Measurements from ENCODE around the gene FARS2. TPM values are rescaled to one million over a fixed set of nuclear protein-coding genes. Genes with fewer than 3 reads are reported as not detected.

The FARS2 gene
- polyA plus RNA-seq, 1 of the 3 experiments (the other 2 are of a cell fraction), result 12.5 TPM

- no peak for TF ChIP-seq CTCF (IDR thresholded peaks at IDR 0.05)
These were observed 161.9 kb downstream of the FARS2 start (continued) for GRCh38 chr6:5423251-5423650.

GRCh38 chr6:5424726-5425125 lies 163.4 kb downstream of the FARS2 start:
- H4K20me1 ChIP-seq (ENCODE audit: insufficient read depth), result no peaks in the 10 kb centered on the region
- no peaks in the 10 kb centered on the region for H3K79me2 ChIP-seq (ENCODE audit: insufficient read depth)
- H3K27me3 ChIP-seq (ENCODE audit: insufficient read depth), result no peaks in the 10 kb centered on the region
- ChIA-PET CTCF (interaction anchor here (0.6 kb wide), 1 partner anchor 310 kb away, joined by 4 read pairs; no protein-coding TSS in a partner anchor), POLR2A (no interaction called here)
- no peaks in the 10 kb centered on the region for H3K9me3 ChIP-seq
- WGBS (ENCODE audit: low lambda C conversion rate), result 93% methylated on average over 6 of the region's 6 CpGs
- H3K36me3 ChIP-seq (replicated peaks in 1 of 2; ENCODE audit: control insufficient read depth in 1 of 2, insufficient read depth in 2 of 2, low read length in 1 of 2), result no peaks in the 10 kb centered on the region
- H3K9me2 ChIP-seq, result no peaks in the 10 kb centered on the region
- DNase-seq, result no peak
- H3K4me3 ChIP-seq (ENCODE audit: low read depth in 2 of 2, low read length in 1 of 2), result no peak overlapping the region
- H2AFZ ChIP-seq (ENCODE audit: low read depth), result no peak overlapping the region
- no peaks in the 10 kb centered on the region for H3K4me1 ChIP-seq (ENCODE audit: control insufficient read depth in 1 of 2, insufficient read depth in 2 of 2, low read depth in 1 of 2, low read length in 1 of 2)
- no peak for TF ChIP-seq FOXM1 (IDR thresholded peaks at IDR 0.05; ENCODE audit: low read depth)
- no peak for TF ChIP-seq SIN3A (IDR thresholded peaks at IDR 0.05; ENCODE audit: borderline replicate concordance, low read depth, low read length)
- no peak for TF ChIP-seq USF2 (IDR thresholded peaks at IDR 0.05; ENCODE audit: borderline replicate concordance, low read depth, low read length)
- TF ChIP-seq IRF3 (IDR thresholded peaks at IDR 0.05; ENCODE audit: low read depth, low read length), result no peak
- TF ChIP-seq ELF1 (IDR thresholded peaks at IDR 0.05), result no peak
- TF ChIP-seq MXI1 (IDR thresholded peaks at IDR 0.05; ENCODE audit: low read depth, low read length), result no peak
- no peak for TF ChIP-seq RXRA (IDR thresholded peaks at IDR 0.05; ENCODE audit: borderline replicate concordance, low read depth)
- TF ChIP-seq TAF1 (IDR thresholded peaks at IDR 0.05; ENCODE audit: borderline replicate concordance, low read depth, low read length), result no peak
- no peak for TF ChIP-seq POLR2AphosphoS5 (IDR thresholded peaks at IDR 0.05; ENCODE audit: low read depth, low read length)
- no peak for TF ChIP-seq JUND (IDR thresholded peaks at IDR 0.05)
- H3K9ac ChIP-seq, result no peak overlapping the region
- H3F3A ChIP-seq (replicated peaks; ENCODE audit: insufficient read depth), result no peaks in the 10 kb centered on the region
- no peak overlapping the region for H3K27ac ChIP-seq (ENCODE audit: low read depth in 2 of 2, low read length in 1 of 2)
- H3K4me2 ChIP-seq, result no peak overlapping the region

GRCh38 chr6:5425267-5425666 lies 164.0 kb downstream of the FARS2 start:
- no peaks in the 10 kb centered on the region for H3K9me3 ChIP-seq
- H3K9me2 ChIP-seq, result no peaks in the 10 kb centered on the region
- no peak overlapping the region for H3K27ac ChIP-seq (ENCODE audit: low read depth in 2 of 2, low read length in 1 of 2)
- H3K36me3 ChIP-seq (replicated peaks in 1 of 2; ENCODE audit: control insufficient read depth in 1 of 2, insufficient read depth in 2 of 2, low read length in 1 of 2), result no peaks in the 10 kb centered on the region
- POLR2A ChIA-PET, result no interaction called here
- no peaks in the 10 kb centered on the region for H3K4me1 ChIP-seq (ENCODE audit: control insufficient read depth in 1 of 2, insufficient read depth in 2 of 2, low read depth in 1 of 2, low read length in 1 of 2)
- no peak overlapping the region for H2AFZ ChIP-seq (ENCODE audit: low read depth)
- no peak overlapping the region for H3K4me3 ChIP-seq (ENCODE audit: low read depth in 2 of 2, low read length in 1 of 2)
- 94% methylated on average over 7 of the region's 7 CpGs for WGBS (ENCODE audit: low lambda C conversion rate)
- no peak for DNase-seq
- H3K27me3 ChIP-seq (ENCODE audit: insufficient read depth), result no peaks in the 10 kb centered on the region
- no peak overlapping the region for H3K9ac ChIP-seq
- no peak overlapping the region for H3K4me2 ChIP-seq
- no peaks in the 10 kb centered on the region for H3K79me2 ChIP-seq (ENCODE audit: insufficient read depth)
- TF ChIP-seq RFX5 (IDR thresholded peaks at IDR 0.05; ENCODE audit: low read length), result no peak
- H3F3A ChIP-seq (replicated peaks; ENCODE audit: insufficient read depth), result no peaks in the 10 kb centered on the region
- CTCF ChIA-PET, result interaction anchor here (0.6 kb wide), 1 partner anchor 310 kb away, joined by 4 read pairs; no protein-coding TSS in a partner anchor
- no peaks in the 10 kb centered on the region for H4K20me1 ChIP-seq (ENCODE audit: insufficient read depth)
